ENCODE data around the gene KDELR3.

DNA sequence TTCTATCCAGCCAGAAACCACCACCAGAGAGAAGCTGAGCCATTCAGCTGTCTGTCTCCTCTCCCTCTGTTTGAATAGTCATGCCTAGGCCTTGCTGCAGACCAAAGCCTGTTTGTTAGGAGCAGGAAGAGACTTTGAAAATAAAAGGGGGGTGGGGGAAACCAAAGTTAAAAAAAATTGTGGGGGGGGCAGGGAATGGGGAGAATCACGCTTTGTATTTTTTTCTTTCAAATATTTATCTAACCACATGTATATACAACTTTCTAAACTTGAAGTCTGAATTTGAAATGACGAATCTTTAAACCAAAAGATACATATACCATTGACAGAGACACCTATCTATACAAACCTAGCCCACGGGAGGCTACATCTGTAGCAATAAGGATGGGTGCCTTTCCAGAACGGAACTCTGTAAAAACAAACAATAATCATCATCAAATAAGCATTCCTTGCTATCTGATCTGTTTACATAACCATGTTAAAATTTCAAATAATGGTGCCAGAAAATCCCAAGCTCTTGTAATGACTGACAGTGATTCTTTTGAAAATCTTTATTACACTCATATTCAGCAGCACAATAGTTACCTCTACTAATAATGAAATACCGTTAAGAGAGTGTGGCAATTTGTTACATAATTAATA, 23.9 kb downstream of the KDELR3 start:
- TF ChIP-seq POLR2AphosphoS5 (IDR thresholded peaks at IDR 0.05; ENCODE audit: insufficient read depth, low read depth, low read length), result no peak
- TF ChIP-seq, protein P1, sequence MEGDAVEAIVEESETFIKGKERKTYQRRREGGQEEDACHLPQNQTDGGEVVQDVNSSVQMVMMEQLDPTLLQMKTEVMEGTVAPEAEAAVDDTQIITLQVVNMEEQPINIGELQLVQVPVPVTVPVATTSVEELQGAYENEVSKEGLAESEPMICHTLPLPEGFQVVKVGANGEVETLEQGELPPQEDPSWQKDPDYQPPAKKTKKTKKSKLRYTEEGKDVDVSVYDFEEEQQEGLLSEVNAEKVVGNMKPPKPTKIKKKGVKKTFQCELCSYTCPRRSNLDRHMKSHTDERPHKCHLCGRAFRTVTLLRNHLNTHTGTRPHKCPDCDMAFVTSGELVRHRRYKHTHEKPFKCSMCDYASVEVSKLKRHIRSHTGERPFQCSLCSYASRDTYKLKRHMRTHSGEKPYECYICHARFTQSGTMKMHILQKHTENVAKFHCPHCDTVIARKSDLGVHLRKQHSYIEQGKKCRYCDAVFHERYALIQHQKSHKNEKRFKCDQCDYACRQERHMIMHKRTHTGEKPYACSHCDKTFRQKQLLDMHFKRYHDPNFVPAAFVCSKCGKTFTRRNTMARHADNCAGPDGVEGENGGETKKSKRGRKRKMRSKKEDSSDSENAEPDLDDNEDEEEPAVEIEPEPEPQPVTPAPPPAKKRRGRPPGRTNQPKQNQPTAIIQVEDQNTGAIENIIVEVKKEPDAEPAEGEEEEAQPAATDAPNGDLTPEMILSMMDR (IDR thresholded peaks at IDR 0.05; ENCODE audit: extremely low read depth in 1 of 2, insufficient read depth in 1 of 2, low read depth in 1 of 2, low read length in 2 of 2), result no peak
- TF ChIP-seq POLR2A (IDR thresholded peaks at IDR 0.05; ENCODE audit: low read depth, low read length), result no peak

Data from endothelial cell of umbilical vein (primary cell).